Measurements from ENCODE around the gene HAUS2.

- TF ChIP-seq CTCF (IDR thresholded peaks at IDR 0.05; ENCODE audit: borderline replicate concordance, extremely low read depth, low read length, poor library complexity, severe bottlenecking) (no peak), EZH2 (IDR thresholded peaks at IDR 0.05; ENCODE audit: borderline replicate concordance, low read depth, low read length, severe bottlenecking) (no peak)
Measured at GRCh38 chr15:42549032-42549491, 424 bp downstream of the HAUS2 start.
